Right renal pelvis (tissue), 4 donors: ENCODE results near the gene BASP1. TPM values are rescaled to one million over a fixed set of nuclear protein-coding genes. Genes with fewer than 3 reads are reported as not detected.
"Not testable (repeated sequence)": the region's sequence is repeated elsewhere in the genome, so short reads cannot be mapped to it uniquely, and the experiment has no call there.

Source experiments
- DNase-seq, 4 donors: peaks; one replicate each; pipeline ENCODE4 v3.0.0-alpha.2; 2013; ENCODE audit warnings: low read depth in 4 of 4, low spot score in 3 of 4, missing footprints in 1 of 4
- polyA plus RNA-seq, 4 donors: library from polyadenylated mRNA; unstranded; fragments of 120-200 nt; gene quantifications; one replicate each; pipeline ENCODE4 v1.2.1, GENCODE V29; 2013; ENCODE audit not compliant: insufficient read length in 4 of 4

Gene BASP1
- polyA plus RNA-seq, 4 donors: 84.6 to 96.0 (median 88.2) TPM

DNA sequence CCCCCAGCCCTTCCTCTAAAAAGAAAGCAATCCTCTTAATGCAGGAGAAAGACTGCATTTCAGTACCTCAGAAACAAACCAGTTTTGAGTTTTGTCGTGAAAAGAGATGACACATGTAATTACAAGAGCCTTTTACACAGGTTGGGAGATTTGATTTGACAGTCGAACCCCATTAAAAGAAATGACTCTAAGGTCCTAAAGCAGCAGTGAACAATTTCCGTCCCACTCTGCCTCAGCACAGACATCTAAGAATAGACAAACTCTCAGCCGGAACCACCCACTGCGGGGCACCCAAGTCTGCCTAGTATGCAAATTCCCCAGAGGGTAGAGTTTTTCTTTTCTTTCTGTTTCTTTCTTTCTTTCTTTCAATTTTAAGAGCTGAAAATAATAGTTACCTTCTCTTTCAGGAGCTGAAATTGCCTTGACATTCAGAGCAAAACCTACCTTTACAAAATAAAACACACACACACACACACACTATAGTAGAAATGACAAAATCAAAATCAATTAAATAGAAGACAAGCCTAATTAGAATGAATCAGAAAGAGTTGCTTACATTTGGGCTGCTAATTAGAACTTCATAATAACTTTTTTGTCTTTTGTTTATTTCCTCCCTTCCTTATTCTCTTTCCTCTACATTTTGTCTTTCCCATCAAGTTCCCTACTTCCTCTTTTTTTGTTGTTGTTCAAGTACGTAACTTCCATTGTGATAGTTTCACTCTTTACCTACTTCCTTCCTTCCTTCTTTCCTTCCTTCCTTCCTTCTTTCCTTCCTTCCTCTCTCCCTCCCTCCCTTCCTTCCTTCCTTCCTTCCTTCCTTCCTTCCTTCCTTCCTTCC lies 65.1 kb downstream of the BASP1 start:
- DNase-seq: no peak

DNA sequence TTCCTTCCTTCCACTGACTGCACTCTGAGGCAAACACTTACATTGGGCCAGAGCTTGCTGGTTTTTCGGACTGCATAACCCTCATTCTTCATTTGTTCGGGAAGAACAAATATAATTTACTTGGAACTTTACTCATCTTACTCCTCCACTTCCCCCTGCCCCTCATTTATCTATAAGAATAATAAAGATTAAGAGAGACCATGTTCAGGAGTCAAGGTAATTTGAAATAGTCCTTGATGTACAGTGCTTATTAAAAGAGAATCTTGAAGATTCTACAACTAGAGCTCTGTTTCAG lies 65.6 kb downstream of the BASP1 start:
- DNase-seq: no peak

DNA sequence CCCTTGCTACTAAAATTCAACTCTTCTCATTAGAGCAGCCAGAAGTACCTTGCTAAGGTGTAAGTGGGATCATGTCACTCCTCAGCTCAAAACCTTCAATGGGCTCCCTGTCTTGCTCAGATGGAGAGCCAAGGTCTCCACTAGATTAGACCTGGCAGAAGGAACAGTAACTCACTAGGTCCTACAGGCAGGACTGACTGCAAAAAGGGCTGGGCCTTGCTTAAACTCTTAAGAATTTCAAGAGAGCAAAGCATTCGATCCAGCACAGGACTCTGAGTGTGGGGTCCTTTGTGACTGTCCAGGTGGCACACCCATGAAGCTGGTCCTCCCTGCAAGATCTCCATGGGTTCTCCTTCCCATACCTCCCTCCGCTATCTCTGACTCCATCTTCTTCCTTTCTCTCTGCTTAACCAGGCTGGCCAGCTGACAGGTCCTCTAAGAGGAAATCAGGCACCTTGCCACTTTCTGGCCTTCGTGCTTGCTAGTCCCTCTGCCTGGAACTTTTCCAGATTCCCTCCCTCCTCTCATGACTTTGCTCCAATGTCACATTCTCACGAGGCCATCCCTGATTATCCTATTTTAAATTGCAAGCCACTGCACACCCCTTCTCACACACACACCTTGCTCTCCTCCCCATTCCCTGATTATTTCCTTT lies 70.2 kb downstream of the BASP1 start:
- no peak for DNase-seq

DNA sequence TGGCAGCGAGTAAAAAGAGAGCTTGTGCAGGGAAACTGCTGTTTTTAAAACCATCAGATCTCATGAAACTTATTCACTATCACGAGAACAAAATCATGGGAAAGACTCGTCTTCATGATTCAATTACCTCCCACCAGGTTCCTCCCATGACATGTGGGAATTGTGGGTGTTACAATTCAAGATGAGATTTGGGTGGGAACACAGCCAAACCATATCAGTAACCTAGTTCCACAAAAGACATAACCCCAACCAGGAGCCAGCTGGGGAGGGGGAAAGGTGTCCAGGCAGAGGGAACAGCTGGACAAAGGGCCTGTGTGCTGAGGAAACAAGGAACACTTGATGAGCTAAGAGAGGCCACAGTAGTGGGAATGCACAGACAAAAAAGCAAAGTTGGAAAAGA lies 71.1 kb downstream of the BASP1 start:
- no peak for DNase-seq

DNA sequence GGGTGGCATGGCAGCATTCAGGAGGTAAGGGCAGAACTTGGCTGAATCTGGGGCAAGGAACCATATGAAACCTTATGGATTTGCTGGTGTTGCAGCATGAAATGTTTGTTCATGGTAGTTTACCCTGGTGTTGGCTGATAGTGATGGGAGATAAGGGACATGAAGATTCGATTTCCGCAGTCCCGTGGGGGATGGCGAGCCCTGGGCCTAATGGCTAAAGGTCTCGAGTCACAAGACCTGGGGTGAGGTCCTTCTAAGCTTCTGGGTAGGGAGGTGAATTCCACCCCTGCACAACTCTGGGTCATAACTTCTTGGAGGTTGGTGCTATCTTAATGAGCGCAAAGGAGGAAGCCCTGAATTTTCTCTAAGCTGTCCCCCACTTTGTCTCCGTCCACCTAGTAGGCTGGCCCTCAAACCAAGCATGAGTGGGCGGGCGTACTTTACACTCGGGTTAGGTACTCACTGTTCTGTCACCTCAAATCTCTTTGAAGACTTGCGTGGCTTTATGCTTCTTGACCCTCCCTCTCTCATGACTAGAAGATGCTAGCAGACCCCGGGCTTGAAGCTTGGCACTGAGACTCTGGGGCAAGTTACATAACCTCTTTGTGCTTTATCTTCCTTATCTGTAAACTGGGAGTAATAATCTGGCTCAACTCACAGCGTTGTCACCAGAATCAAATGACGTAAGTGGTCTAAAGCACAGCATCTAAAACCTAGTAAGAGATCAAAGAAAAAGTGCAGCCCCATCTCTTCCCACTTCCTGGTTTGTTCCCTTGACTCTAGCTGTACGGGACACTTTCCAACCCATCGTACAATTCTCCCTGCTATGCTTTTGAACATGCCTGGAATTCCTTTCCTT lies 72.5 kb downstream of the BASP1 start:
- DNase-seq: no peak

DNA sequence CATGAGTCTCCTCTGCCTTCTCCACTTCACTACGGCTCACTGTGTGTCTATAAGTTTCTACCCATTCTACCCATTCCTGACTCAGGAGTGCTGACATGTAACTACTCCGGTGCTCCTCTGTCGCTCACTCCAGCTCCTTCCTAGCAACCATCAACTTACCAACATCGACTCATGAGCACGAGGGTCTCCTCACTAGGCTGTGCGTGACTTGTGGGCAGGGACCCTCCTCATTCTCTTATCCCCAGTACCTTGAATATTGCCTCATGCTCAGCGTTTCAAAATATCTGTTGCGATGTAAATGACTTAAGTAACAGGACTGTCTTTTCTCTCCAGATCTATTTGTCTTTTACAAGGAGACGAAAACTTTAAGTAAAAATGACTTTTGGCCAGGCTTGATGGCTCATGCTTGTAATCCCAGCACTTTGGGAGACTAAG lies 73.1 kb downstream of the BASP1 start:
- DNase-seq: no peak

DNA sequence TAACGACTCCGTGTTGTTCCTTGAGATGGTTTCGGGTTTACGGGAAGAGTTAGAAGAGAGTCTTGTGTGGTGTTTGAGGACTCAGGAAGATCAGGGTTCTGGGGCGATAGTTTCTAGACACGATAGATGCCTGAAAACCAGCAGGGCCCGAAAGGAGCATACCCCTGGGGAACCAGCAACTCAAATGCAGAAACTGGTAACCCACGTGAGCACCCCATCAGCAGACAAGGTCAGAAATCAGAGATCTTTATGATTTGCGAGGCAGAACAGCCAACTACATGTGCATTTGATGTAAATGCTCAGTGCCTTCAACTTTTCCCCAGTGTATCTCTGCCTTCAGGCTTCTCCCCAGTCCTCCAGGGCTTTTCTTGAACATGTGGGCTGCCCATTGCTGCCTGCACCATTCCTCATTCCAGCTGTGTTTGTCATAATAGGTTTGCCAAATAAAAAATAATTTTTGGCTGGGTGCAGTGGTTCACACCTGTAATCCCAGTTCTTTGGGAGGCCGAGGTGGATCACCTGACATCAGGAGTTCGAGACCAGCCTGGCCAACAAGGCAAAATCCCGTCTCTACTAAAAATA lies 75.1 kb downstream of the BASP1 start:
- DNase-seq: no peak

DNA sequence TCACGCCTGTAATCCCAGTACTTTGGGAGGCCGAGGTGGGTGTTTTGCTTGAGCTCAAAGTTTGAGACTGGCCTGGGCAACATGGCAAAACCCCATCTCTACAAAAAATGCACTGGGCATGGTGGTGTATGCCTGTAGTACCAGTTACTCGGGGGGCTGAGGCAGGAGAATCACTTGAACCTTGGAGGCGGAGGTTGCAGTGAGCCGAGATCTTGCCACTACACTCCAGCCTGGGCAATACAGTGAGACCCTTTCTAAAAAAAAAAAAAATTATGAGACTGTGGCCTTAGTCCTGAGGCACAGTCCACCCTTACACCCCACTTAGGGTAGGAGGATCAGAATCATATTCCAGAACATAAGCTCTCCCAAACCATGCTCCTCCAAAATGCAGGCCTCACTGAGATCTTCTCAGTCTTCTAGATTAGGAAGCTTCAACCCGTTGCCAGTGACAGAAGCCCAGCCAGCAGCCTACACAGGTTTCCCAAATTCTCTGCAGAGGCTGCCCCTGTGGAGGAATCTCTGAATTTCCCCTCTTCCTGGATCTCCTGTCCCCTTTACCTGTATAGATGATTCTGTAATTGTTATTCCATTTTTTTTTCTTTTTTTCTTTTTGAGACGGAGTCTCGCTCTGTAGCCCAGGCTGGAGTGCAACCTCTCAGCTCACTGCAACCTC lies 77.3 kb downstream of the BASP1 start:
- no peak for DNase-seq

DNA sequence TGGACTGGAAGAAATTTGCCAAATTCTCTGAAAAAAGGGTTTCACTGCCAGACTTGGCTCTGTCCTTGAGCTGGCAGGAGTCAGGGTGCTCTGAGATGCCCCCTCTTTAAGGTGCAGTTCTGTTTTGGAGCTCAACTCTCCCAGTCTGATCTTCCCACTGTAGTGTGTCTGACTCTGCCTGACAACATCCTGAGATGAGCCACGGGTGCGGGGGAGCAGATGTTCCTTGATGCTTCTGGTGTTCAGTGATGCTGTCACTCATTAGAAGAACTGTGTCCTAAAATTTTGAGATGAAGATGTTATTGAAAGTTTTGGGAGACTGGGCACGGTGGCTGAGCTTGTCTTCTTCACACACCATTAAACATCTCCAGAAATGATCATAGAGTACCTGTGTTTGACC lies 78.2 kb downstream of the BASP1 start:
- DNase-seq: no peak

DNA sequence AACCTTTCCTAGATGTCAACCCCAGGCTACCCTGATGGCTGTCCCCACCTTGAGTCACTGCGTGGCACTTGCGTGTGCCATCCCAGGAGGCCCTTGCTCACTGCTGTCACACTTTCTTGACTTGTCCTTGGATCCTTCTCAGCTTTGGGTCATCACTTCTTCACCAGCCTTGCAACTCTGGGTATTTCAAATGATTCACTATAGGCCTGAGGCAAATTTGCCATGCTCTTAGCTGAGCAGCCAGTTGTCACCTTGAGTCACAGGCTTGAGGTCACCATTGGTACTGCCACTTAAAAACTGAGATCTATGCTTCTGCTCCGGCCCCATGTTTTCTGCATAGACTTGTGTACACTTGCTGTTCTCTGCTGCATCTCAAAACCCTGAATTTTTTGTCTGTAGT lies 84.7 kb downstream of the BASP1 start:
- no peak for DNase-seq

DNA sequence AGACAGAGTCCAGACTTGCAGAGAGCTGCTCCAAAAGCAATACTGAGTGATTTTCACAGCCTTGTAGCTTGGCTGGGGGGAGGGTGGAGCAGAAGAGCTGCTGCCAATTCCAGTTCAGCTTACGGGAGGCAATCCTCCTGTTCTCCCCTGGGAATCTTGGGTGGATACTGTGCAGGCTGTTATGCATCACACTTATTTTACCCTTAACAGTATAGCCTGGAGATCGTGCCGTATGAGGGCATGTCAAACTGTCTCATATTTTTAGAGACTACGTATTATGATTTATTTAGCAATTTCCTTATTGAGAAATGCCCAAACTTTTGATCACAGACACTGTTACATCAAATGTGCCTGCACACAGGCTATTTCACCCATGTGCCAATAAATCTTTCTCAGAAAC lies 85.2 kb downstream of the BASP1 start:
- no peak for DNase-seq

DNA sequence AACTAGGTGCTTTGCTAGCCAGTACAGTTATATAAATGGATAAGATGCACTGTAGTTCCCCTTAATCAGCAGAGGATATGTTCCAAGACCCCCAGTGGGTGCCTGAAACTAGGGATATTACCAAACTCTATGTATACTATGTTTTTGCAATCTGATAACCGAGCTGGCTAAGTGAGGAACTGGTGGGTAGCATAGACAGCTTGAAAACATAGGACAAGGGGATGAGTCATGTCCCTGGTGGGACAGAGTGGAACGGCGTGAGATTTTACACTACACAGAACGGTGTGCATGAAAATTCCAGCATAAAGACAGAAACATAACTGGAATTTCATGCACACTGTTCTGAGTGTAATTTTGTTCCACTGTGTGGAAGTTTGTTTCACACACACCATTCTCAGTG lies 86.9 kb downstream of the BASP1 start:
- DNase-seq: no peak

DNA sequence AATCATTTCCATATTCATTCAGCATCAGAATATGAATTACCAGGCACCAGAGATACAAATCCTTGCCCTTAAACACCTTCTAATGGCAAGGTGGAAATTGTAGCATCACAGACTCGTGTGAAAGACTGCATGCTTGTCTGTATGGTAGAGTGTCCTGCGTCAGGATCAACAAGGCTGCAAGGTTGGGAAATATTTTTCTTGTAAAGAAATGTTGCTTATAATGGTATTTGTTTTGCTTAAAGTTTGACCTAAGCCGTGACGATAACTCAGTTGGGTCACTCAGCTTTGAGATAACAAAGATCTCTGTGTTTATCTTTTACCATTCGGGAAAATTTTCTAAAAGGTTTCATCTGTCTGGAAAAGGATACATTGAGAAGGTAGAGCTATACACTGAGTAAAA lies 87.6 kb downstream of the BASP1 start:
- no peak for DNase-seq

DNA sequence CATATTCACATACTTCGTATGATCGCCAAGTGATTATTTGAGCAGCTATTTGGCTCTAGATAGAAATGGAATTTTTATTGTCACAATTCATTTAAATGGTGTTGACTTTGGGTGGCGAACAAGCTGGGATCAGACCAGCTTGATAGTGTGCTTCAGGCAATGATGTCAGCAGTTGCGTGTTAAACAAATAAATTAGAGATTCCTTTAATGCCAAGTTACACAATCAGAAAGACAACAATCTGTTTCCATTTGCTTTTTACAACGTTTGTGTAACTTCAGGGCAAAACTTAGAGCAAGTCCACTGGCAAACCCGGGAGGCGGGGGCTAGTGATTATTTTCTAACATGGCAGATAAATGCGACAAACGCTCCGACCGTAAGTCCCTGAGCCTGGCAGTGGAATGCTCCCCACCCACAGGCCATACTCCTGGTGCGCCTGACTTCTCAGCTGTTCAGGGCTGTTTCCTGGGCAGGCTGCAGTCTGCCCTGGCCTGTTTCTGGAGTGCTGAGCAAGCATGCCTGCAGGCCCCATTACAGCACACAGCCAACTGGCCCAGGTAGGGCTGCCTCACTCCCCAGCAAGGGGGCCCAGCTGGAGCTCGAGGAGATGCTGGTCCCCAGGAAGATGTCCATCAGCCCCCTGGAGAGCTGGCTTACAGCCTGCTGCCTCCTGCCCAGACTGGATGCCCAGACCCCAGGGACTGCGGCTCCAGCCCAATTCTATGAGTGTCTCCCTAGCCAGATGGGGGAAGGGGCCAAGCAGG lies 88.7 kb downstream of the BASP1 start:
- no peak for DNase-seq

DNA sequence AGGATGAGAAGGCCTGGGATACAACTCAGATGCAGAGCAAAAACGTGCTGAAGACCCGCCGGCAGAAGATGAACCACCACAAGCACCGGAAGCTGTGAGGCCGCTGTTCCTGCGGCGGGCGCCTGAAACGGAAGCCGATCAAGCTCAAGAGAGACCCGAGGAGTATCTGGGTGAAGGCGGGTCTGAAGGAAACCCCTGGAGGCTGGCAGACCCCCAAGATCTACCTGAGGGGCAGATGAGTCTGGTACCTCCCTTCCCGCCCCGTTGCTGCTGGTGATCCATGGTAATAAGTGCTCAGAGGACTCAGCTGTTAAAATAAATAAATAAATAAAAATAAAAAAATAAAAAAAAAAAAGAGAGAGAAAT lies 89.3 kb downstream of the BASP1 start:
- DNase-seq: no peak

DNA sequence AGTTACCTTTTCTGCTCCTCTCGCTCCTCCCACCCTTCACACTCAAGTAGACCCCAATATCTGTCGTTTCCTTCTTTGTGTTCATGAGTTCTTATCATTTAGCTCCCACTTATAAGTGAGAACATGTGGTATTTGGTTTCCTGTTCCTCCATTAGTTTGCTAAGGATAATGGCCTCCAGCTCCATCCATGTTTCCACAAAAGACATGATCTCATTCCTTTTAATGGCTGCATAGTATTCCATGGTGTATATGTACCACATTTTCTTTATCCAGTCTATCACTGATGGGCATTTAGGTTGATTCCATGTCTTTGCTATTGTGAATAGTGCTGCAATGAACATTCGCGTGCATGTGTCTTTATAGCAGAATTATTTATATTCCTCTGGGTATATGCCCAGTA lies 90.0 kb downstream of the BASP1 start:
- not testable (repeated sequence) for DNase-seq

DNA sequence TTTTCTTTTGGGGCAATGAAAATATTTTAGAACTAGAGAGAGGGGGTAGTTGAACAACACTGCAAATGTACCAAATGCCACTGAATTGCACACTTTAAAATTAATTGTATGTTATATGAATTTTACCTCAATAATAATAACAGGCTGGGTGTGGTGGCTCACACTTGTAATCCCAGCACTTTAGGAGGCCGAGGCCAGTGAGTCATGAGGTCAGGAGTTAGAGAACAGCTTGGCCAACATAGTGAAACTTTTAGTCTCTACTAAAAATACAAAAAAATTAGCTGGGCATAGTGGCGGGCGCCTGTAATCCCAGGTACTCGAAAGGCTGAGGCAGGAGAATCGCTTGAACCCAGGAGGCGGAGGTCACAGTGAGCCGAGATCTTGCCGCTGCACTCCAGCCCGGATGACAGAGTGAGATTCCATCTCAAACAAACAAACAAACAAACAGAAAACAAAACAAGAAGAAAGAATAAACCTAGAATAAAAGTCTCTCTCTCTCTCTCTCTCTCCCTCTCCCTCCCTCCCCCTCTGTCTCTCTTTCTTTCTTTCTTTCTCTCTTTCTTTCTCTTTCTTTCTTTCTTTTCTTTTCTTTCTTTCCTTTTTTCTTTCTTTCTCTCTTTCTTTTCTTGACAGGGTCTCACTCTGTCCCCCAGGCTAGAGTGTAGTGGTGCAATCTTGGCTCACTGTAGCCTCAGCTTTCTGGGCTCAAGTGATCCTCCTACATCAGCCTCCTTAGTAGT lies 91.1 kb downstream of the BASP1 start:
- no peak for DNase-seq

DNA sequence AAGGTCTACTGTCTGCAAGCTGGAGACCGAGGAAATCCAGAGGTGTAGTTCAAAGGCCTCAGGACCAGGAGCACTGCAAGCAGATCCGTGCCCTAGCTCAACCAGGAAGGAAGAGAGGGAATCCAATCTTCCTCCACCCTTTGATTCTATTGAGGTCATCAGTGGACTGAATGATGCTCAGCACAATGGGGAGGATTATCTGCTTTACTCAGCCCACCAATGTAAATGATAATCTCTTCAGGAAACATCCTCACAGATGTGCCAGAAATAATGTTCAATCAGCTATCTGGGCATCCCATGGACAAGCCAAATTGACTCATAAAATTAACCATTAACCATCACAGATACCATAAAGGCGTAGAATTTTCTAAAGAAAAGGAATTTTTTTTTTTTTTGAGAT lies 92.0 kb downstream of the BASP1 start:
- no peak for DNase-seq

DNA sequence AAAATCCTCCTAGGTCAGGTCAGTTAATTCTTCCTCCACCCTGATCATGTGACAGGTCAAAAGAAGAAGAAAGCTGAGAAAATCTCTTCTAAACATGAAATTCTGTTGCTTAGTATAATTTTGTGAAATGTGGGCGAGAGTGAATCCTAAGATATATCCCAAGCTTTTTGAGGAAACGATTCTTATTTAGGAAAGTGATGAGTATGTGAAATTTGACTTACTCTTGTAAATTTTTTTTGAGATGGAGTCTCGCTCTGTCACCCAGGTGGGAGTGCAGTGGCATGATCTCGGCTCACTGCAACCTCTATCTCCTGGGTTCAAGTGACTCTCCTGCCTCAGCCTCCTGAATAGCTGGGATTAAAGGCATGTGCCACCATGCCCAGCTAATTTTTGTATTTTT lies 93.1 kb downstream of the BASP1 start:
- DNase-seq: not testable (repeated sequence)
